Measurements from ENCODE around the gene XRN1. TPM values are rescaled to one million over a fixed set of nuclear protein-coding genes. Genes with fewer than 3 reads are reported as not detected.
"Not testable (repeated sequence)": the region's sequence is repeated elsewhere in the genome, so short reads cannot be mapped to it uniquely, and the experiment has no call there.

The XRN1 gene
- total RNA-seq, 4 donors from 2014 or later: 43.2 to 148 (median 61.8) TPM

GRCh38 chr3:142355692-142356091 lies 92.1 kb downstream of the XRN1 start:
- peaks cover 30 to 46% of the 10 kb centered on the region in 2 donors for H3K36me3 ChIP-seq
- H3K9me3 ChIP-seq: no peaks in the 10 kb centered on the region
- intact Hi-C loops (cut with DNase I): no loop called here
- H3K27me3 ChIP-seq: no peaks in the 10 kb centered on the region
- 92 to 95% methylated on average over 3 of the region's 3 CpGs for WGBS, 2 donors
- TF ChIP-seq, protein P1, sequence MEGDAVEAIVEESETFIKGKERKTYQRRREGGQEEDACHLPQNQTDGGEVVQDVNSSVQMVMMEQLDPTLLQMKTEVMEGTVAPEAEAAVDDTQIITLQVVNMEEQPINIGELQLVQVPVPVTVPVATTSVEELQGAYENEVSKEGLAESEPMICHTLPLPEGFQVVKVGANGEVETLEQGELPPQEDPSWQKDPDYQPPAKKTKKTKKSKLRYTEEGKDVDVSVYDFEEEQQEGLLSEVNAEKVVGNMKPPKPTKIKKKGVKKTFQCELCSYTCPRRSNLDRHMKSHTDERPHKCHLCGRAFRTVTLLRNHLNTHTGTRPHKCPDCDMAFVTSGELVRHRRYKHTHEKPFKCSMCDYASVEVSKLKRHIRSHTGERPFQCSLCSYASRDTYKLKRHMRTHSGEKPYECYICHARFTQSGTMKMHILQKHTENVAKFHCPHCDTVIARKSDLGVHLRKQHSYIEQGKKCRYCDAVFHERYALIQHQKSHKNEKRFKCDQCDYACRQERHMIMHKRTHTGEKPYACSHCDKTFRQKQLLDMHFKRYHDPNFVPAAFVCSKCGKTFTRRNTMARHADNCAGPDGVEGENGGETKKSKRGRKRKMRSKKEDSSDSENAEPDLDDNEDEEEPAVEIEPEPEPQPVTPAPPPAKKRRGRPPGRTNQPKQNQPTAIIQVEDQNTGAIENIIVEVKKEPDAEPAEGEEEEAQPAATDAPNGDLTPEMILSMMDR (IDR thresholded peaks at IDR 0.05): no peak
- TF ChIP-seq POLR2A (IDR thresholded peaks at IDR 0.05): no peak
- no peak overlapping the region for H3K27ac ChIP-seq
- no peak for DNase-seq
- no peak overlapping the region for H3K4me3 ChIP-seq (replicated peaks in 1 of 3)
- H3K4me1 ChIP-seq: no peaks in the 10 kb centered on the region

DNA sequence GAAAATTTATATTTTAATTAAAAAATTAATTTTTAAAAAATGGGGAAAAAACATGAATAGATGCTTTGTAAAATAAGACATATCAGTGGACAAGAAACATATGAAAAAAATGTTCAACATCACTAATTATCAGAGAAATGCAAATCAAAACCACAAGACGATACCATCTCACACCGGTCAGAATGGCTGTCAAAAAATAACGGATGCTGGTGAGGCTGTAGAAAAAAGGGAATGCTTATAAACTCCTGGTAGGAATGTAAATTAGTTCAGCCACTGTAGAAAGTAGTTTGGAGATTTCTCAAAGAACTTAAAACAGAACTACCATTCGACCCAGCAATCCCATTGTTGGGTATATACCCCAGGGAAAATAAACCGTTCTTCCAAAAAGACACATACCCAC lies 93.8 kb downstream of the XRN1 start:
- Histone ChIP-seq H3K4me1 (no peaks in the 10 kb centered on the region), H3K27ac (no peak overlapping the region), H3K9me3 (no peaks in the 10 kb centered on the region), H3K27me3 (no peaks in the 10 kb centered on the region), H3K4me3 (replicated peaks in 1 of 3) (no peak overlapping the region), H3K36me3 (peaks cover 36 to 40% of the 10 kb centered on the region in 2 donors)
- WGBS, 2 donors: 97 to 98% methylated on average over 5 of the region's 5 CpGs
- intact Hi-C loops (cut with DNase I): no loop called here
- no peak for TF ChIP-seq POLR2A (IDR thresholded peaks at IDR 0.05)
- TF ChIP-seq, protein P1 (IDR thresholded peaks at IDR 0.05): no peak
- DNase-seq: no peak

GRCh38 chr3:142353571-142353970 lies 94.3 kb downstream of the XRN1 start:
- Histone ChIP-seq H3K4me1 (no peaks in the 10 kb centered on the region), H3K9me3 (no peaks in the 10 kb centered on the region), H3K4me3 (replicated peaks in 1 of 3) (no peak overlapping the region), H3K27me3 (no peaks in the 10 kb centered on the region), H3K36me3 (peaks cover 37 to 40% of the 10 kb centered on the region in 2 donors), H3K27ac (no peak overlapping the region)
- TF ChIP-seq, protein P1 (IDR thresholded peaks at IDR 0.05): no peak
- TF ChIP-seq POLR2A (IDR thresholded peaks at IDR 0.05): no peak
- DNase-seq: no peak
- intact Hi-C loops (cut with DNase I): no loop called here
- whole genome bisulfite sequencing, 2 donors: 81 to 86% methylated on average over 3 of the region's 3 CpGs

DNA sequence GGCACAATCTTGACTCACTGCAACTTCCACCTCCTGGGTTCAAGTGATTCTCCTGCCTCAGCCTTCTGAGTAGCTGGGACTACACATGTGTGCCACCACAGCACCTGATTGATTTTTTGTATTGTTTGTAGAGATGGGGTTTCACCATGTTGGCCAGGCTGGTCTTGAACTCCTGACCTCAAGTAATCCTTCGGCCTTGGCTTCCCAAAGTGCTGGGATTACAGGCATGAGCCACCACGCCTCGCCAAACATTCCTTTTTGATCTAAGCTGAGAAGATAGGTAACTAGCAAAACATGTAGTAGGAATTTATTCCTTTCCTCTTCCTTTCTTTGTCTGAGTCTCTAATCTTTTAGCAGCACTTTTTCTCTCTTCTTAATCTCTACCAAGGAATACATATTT lies 95.1 kb downstream of the XRN1 start:
- H3K27ac ChIP-seq; intact Hi-C loops (cut with DNase I); H3K27me3 ChIP-seq; H3K4me1 ChIP-seq; DNase-seq; H3K9me3 ChIP-seq; H3K4me3 ChIP-seq (replicated peaks in 1 of 3): not testable (repeated sequence)
- 98 to 100% methylated on average over 3 of the region's 3 CpGs for WGBS, 2 donors
- peaks cover 30 to 32% of the 10 kb centered on the region in 2 donors for H3K36me3 ChIP-seq

DNA sequence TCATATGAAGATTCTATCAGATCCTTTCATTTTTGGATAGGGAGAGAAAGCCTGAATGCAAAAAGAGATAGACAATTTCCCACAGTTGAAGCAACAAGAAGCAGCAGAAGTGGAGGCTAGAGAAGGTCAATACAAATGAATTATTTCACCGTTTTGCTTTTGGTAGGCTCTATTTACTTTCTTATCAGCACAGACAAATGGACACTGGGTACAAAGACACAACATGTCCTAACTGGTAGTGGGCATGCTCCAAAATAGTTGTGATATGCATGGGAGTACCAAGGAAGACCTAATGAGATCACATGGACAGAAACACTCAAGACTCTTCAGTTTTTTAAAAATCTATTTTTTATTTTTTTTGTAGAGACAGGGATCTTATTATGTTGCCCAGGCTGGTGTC lies 99.4 kb downstream of the XRN1 start:
- no peaks in the 10 kb centered on the region for H3K9me3 ChIP-seq
- no peaks in the 10 kb centered on the region for H3K27me3 ChIP-seq
- no peak for DNase-seq
- H3K4me1 ChIP-seq: no peaks in the 10 kb centered on the region
- H3K36me3 ChIP-seq: peaks cover 0 to 9% of the 10 kb centered on the region in 2 donors
- intact Hi-C loops (cut with DNase I): no loop called here
- H3K4me3 ChIP-seq (replicated peaks in 1 of 3): no peak overlapping the region
- no peak for TF ChIP-seq POLR2A (IDR thresholded peaks at IDR 0.05)
- TF ChIP-seq, protein P1 (IDR thresholded peaks at IDR 0.05): no peak
- H3K27ac ChIP-seq: no peak overlapping the region
- WGBS, 2 donors: 83 to 91% methylated on average over 1 of the region's 1 CpG

DNA sequence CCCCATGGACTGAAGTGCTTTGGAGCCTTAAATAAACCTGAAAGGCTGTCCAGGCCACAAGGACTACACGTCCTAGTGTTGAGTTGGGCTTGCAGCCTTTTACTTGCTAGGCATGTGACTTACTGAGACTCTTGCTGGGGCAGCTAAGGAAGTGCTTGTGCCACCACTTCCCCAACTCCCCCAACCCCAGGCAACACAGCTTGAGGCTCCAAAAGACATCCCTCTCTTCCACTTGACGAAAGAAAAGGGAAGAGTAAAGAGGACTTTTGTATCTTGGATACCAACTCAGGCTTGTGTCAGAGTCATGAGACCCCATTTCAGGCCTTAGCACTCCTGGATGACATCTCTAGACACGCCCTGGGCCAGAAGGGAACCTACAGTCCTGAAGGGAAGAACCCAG lies 109.8 kb downstream of the XRN1 start:
- H3K4me1 ChIP-seq: peaks cover 16 to 17% of the 10 kb centered on the region in 2 donors
- DNase-seq: peak; percentile 61 to 64
- intact Hi-C loops (cut with DNase I): no loop called here
- TF ChIP-seq POLR2A (IDR thresholded peaks at IDR 0.05): no peak
- TF ChIP-seq, protein P1 (IDR thresholded peaks at IDR 0.05): no peak
- H3K27ac ChIP-seq: peak overlapping the region in 1 of 3 donors; percentile 51
- H3K9me3 ChIP-seq: no peaks in the 10 kb centered on the region
- H3K36me3 ChIP-seq: peaks cover 0 to 5% of the 10 kb centered on the region in 2 donors
- H3K27me3 ChIP-seq: no peaks in the 10 kb centered on the region
- H3K4me3 ChIP-seq (replicated peaks in 1 of 3): no peak overlapping the region
- 53 to 68% methylated on average over 3 of the region's 3 CpGs for WGBS, 2 donors
